ENCODE results near the gene ITGA1. TPM values are rescaled to one million over a fixed set of nuclear protein-coding genes. Genes with fewer than 3 reads are reported as not detected.

The ITGA1 gene
- total RNA-seq, 4 donors from 2014 or later, result 29.7 to 126 (median 47.1) TPM

DNA sequence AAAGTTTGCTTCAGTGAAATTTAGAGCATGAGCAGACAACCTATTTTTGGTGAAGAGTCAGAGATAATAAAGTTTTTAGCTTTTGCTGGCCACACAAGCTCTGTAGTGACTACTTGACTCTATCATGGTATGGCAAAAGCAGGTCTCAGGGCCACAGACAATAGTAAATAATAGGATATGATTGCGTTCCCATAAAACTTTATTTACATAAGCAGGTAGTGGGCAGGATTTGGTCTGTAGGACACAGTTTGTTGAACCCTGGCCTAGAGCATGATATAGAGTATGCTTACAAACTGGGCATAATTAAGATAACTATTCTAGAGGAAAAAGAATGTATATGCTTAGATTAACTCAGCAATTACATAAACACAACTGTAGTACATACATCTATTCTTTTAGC is 30.1 kb downstream of the ITGA1 start:
- no peak for TF ChIP-seq CTCF (IDR thresholded peaks at IDR 0.05; ENCODE audit: low read depth)

DNA sequence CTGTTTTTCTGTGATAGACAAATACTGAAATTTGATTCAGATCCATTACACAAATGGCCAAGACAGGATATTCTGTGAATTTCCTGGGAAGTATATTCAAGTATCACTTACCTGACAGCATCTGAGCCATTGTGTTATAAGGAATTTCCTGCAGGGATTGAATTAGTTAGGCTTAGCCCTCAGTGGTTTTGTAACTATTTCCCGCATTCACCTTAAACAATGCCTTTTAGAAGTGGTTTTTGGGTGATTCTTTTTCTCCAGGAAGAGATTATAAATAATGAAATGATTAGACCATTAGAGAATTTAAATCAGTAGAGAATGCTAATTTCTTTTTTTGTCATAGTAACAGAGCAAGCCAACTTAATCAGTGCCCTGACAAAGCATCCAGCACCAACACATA is 30.6 kb downstream of the ITGA1 start:
- no peak for TF ChIP-seq CTCF (IDR thresholded peaks at IDR 0.05; ENCODE audit: low read depth)

GRCh38 chr5:52821901-52822300 is 34.2 kb downstream of the ITGA1 start:
- TF ChIP-seq CTCF (IDR thresholded peaks at IDR 0.05; ENCODE audit: low read depth), result no peak

DNA sequence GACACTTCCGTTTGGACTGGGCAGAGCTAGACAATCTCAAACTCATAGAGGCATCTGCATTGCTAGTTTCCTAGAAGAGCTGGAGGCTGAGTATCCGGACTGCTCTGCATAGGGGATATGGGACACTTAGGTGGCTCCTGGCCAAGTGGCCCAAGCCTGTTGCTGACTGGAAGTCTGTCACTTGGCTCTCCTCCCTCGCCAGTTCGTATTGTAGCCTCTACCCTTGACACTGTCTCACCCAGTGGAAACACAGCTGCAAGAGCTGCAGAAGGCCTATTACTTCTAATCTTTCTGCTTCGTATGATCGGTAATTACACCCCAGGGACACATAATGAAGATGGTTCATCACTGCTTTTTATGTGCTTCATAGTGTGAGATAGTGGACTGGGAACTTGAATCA is 34.7 kb downstream of the ITGA1 start:
- TF ChIP-seq CTCF (IDR thresholded peaks at IDR 0.05; ENCODE audit: low read depth), result no peak

GRCh38 chr5:52824827-52825226 is 37.1 kb downstream of the ITGA1 start:
- TF ChIP-seq CTCF (IDR thresholded peaks at IDR 0.05; ENCODE audit: low read depth), result no peak

DNA sequence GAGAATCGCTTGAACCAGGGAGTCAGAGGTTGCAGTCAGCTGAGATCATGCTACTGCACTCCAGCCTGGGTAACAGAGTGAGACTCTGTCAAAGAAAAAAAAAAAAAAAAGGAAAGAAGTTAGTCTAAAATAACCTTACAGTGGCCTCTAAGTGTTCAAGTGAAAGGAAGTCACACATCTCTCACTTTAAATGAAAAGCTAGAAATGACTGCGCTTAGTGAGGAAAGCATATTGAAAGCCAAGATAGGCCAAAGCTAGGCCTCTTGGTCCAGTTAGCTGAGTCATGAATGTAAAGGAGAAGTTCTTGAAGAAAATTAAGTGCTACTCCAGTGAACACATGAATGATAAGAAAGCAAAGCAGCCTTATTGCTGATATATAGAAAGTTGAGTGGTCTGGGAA is 38.1 kb downstream of the ITGA1 start:
- no peak for TF ChIP-seq CTCF (IDR thresholded peaks at IDR 0.05; ENCODE audit: low read depth)

DNA sequence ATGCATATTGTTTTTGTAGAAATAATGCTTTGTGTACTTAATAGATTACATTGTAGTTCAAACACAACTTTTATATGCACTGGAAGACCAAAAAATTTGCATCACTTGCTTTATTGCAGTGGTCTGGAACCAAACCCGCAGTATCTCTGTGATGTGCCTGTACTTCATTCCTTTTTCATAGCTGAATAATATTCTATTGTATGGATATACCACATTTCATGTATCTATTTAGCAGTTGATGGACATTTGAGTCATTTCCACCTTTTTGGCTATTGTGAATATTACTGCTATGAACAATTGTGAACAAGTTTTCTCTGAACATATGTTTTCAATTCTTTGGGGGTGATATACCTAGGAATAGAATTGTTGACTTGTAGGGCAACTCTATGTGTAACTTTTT is 40.1 kb downstream of the ITGA1 start:
- TF ChIP-seq CTCF (IDR thresholded peaks at IDR 0.05; ENCODE audit: low read depth), result no peak
